ENCODE data around the gene DCLRE1A. TPM values are rescaled to one million over a fixed set of nuclear protein-coding genes. Genes with fewer than 3 reads are reported as not detected.

Gene DCLRE1A
- total RNA-seq, 3 donors from 2014 or later: 4.7 to 6.5 (median 5.1) TPM

DNA sequence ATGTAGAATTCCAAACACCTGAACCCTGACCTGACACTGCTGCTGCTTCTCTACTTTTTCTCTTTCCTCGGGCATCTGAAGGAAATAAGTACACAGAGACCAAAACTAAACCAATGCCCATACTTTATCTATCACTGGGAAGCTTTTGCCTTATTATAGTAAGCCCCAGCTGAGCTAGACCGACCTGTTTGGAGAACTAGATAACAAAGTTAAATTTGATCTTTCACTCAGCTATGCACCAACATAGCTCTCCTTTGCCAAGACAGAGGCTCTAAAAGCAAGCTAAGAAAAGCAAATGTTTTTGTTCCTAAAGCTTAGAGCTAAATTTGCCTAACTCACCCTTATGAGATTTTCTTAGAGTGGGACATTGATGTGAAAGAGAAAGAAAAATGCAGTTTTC, 39.7 kb upstream of the DCLRE1A start:
- Histone ChIP-seq H3K4me1 (ENCODE audit: low read depth) (no peaks in the 10 kb centered on the region), H3K36me3 (ENCODE audit: low read depth) (no peaks in the 10 kb centered on the region), H3K9me3 (no peaks in the 10 kb centered on the region), H3K4me3 (no peak overlapping the region)
- ATAC-seq (no peak), DNase-seq (no peak)
- TF ChIP-seq, protein P1, sequence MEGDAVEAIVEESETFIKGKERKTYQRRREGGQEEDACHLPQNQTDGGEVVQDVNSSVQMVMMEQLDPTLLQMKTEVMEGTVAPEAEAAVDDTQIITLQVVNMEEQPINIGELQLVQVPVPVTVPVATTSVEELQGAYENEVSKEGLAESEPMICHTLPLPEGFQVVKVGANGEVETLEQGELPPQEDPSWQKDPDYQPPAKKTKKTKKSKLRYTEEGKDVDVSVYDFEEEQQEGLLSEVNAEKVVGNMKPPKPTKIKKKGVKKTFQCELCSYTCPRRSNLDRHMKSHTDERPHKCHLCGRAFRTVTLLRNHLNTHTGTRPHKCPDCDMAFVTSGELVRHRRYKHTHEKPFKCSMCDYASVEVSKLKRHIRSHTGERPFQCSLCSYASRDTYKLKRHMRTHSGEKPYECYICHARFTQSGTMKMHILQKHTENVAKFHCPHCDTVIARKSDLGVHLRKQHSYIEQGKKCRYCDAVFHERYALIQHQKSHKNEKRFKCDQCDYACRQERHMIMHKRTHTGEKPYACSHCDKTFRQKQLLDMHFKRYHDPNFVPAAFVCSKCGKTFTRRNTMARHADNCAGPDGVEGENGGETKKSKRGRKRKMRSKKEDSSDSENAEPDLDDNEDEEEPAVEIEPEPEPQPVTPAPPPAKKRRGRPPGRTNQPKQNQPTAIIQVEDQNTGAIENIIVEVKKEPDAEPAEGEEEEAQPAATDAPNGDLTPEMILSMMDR (IDR thresholded peaks at IDR 0.05): no peak
- intact Hi-C loops (cut with DNase I, micrococcal nuclease): no loop called here

DNA sequence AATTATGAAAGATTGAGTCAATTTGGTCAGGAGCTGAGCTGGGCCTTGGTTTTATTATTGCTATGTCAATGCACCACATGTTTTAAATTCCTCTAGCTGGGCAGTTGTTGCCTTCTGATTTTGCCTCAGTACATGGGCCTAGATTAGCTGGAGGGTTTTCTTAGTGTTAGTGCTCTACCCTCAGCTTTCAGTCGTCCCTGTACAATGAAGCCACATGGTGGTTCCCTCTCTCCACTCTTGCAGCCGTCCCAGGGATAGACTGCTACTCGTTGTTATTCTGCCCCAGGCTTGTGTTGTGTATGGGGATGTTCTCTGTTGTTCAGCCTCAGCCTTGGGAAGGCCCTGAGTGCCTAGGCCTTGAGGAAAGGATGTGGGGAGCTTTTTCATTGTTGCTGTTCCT, 37.6 kb upstream of the DCLRE1A start:
- no peak for DNase-seq
- H3K4me1 ChIP-seq (ENCODE audit: low read depth): no peaks in the 10 kb centered on the region
- intact Hi-C loops (cut with DNase I, micrococcal nuclease): no loop called here
- peak; percentile 23 for ATAC-seq
- H3K4me3 ChIP-seq: no peak overlapping the region
- H3K9me3 ChIP-seq: no peaks in the 10 kb centered on the region
- no peaks in the 10 kb centered on the region for H3K36me3 ChIP-seq (ENCODE audit: low read depth)
- TF ChIP-seq, protein P1 (IDR thresholded peaks at IDR 0.05): no peak

DNA sequence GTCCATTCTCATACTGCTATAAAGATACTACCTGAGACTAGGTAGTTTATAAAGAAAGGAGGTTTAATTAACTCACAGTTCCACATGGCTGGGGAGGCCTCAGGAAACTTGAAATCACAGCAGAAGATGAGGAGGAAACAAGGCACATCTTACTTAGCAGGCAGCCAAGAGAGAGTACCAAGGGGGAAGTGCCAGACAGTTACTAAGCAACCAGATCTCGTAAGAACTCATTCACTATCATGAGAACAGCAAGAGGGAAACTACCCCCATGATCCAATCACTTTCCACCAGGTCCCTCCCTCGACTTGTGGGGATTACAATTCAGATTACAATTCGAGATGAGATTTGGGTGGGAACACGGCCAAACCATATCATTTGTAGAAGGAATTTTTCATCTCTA, 36.9 kb upstream of the DCLRE1A start:
- intact Hi-C loops (cut with DNase I, micrococcal nuclease): no loop called here
- H3K4me3 ChIP-seq: no peak overlapping the region
- DNase-seq (no peak), ATAC-seq (no peak)
- no peaks in the 10 kb centered on the region for H3K9me3 ChIP-seq
- H3K4me1 ChIP-seq (ENCODE audit: low read depth): no peaks in the 10 kb centered on the region
- H3K36me3 ChIP-seq (ENCODE audit: low read depth): no peaks in the 10 kb centered on the region
- TF ChIP-seq, protein P1 (IDR thresholded peaks at IDR 0.05): no peak

DNA sequence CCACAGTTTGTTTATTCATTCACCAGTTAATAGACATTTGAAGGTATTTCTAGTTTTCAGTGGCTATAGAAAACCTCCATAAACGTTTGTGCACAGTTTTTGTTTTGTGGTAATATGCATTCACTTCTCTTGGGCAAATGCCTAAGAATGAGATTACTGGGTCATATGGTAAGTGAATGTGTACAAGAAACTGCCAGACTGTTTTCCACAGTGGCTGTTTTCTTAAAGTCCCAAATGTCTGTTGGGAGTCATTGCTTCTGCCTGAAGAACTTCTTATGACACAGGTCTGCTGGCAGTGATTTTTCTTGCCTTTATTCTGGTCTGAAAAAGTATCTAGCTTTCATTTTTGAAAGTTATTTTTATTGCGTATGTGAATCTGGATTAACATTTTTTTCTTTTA, 36.0 kb upstream of the DCLRE1A start:
- TF ChIP-seq, protein P1 (IDR thresholded peaks at IDR 0.05): no peak
- DNase-seq (no peak), ATAC-seq (no peak)
- intact Hi-C loops (cut with DNase I, micrococcal nuclease): no loop called here
- no peaks in the 10 kb centered on the region for H3K36me3 ChIP-seq (ENCODE audit: low read depth)
- H3K4me3 ChIP-seq: no peak overlapping the region
- H3K9me3 ChIP-seq: no peaks in the 10 kb centered on the region
- H3K4me1 ChIP-seq (ENCODE audit: low read depth): no peaks in the 10 kb centered on the region

DNA sequence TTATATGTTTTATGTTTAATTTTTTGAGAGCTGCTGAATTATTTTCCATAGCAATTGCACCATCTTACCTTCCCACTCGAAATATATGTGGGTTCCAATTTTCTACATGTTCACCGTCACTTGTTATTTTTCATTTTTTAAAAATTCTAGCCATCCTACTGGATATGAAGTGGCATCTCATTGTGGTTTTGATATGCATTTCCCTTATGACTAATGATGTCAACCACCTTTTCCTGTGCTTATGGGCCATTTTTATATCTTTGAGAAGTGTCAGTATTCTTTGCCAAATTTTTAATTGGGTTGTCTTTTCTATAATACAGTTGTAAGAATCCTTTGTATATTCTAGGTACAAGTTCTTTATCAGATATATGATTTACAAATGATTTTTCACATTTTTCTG, 28.4 kb upstream of the DCLRE1A start:
- TF ChIP-seq, protein P1 (IDR thresholded peaks at IDR 0.05): no peak
- DNase-seq (no peak), ATAC-seq (no peak)
- Histone ChIP-seq H3K4me1 (ENCODE audit: low read depth) (no peaks in the 10 kb centered on the region), H3K4me3 (no peak overlapping the region), H3K36me3 (ENCODE audit: low read depth) (no peaks in the 10 kb centered on the region), H3K9me3 (no peaks in the 10 kb centered on the region)
- intact Hi-C loops (cut with DNase I, micrococcal nuclease): no loop called here

DNA sequence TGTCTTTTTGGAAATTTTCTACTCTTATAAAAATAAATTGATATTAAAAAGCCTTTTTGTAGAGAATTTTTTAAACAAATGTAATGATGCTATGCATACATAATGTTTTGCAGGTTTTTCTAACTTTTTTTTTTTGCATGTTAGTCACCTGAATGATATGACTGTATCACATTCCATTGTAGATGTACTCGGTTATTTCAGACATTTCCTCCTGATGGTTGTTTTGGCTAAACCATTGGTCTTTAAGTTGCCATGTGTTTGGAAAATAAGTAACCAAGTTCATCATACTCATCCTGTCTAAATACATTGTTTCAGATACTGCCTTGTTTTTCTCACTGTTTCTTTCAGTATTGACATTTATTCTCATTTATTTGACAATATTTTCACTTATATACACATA, 26.4 kb upstream of the DCLRE1A start:
- Histone ChIP-seq H3K4me1 (ENCODE audit: low read depth) (no peaks in the 10 kb centered on the region), H3K9me3 (no peaks in the 10 kb centered on the region), H3K36me3 (ENCODE audit: low read depth) (no peaks in the 10 kb centered on the region), H3K4me3 (no peak overlapping the region)
- TF ChIP-seq, protein P1 (IDR thresholded peaks at IDR 0.05): no peak
- no peak for ATAC-seq
- DNase-seq: no peak
- intact Hi-C loops (cut with DNase I, micrococcal nuclease): no loop called here

Measured in mucosa of descending colon (tissue), 3 donors.